ENCODE results near the gene CCNQ. TPM values are rescaled to one million over a fixed set of nuclear protein-coding genes. Genes with fewer than 3 reads are reported as not detected.

The CCNQ gene
- total RNA-seq: 10 to 100 TPM; 23.9 to 42.6 (median 39.7) TPM

- DNase-seq (ENCODE audit: low spot score in 2 of 2): no peak
- H3K27ac ChIP-seq: peak within 1 kb of the TSS; percentile 48 to 54
- intact Hi-C loops (cut with DNase I; ENCODE audit: low total_unique reads): no loop called here
- no peaks in the 10 kb centered on the region for H3K4me1 ChIP-seq
- no peaks in the 10 kb centered on the region for H3K36me3 ChIP-seq
- H3K27me3 ChIP-seq: peaks cover 0 to 57% of the 10 kb centered on the region in 2 donors
- peak within 1 kb of the TSS; percentile 59 to 86 (median 64) for H3K4me3 ChIP-seq
- H3K9me3 ChIP-seq: peaks cover 0 to 5% of the 10 kb centered on the region in 2 donors
- TF ChIP-seq CTCF (IDR thresholded peaks at IDR 0.05) (no peak), POLR2AphosphoS5 (IDR thresholded peaks at IDR 0.05) (no peak), POLR2A (IDR thresholded peaks at IDR 0.05) (no peak)
Observed at GRCh38 chrX:153598541-153599191, at the start of gene CCNQ. Gene CCNQ (minus strand): TSS chrX:153599139. CDS start chrX:153599073, 66 bp downstream.

GRCh38 chrX:153647461-153648357 lies 48.8 kb upstream of the CCNQ start:
- intact Hi-C loops (cut with DNase I; ENCODE audit: low total_unique reads): no loop called here
- TF ChIP-seq POLR2A (IDR thresholded peaks at IDR 0.05) (no peak), CTCF (IDR thresholded peaks at IDR 0.05) (no peak), POLR2AphosphoS5 (IDR thresholded peaks at IDR 0.05) (no peak)
- Histone ChIP-seq H3K27ac (no peak overlapping the region), H3K4me1 (no peaks in the 10 kb centered on the region), H3K27me3 (peaks cover 0 to 86% of the 10 kb centered on the region in 2 donors), H3K4me3 (peak overlapping the region in 2 of 3 donors; percentile 32 to 58), H3K36me3 (no peaks in the 10 kb centered on the region), H3K9me3 (no peaks in the 10 kb centered on the region)
- DNase-seq (ENCODE audit: low spot score in 2 of 2): peak in 1 of 2 donors; percentile 7

- TF ChIP-seq POLR2A (IDR thresholded peaks at IDR 0.05) (no peak), CTCF (IDR thresholded peaks at IDR 0.05) (no peak), POLR2AphosphoS5 (IDR thresholded peaks at IDR 0.05) (no peak)
- H3K36me3 ChIP-seq: no peaks in the 10 kb centered on the region
- no peaks in the 10 kb centered on the region for H3K9me3 ChIP-seq
- H3K27me3 ChIP-seq: peaks cover 0 to 93% of the 10 kb centered on the region in 2 donors
- H3K4me1 ChIP-seq: no peaks in the 10 kb centered on the region
- H3K4me3 ChIP-seq: peak within 1 kb of the TSS in 2 of 3 donors; percentile 32 to 58
- intact Hi-C loops (cut with DNase I; ENCODE audit: low total_unique reads): no loop called here
- DNase-seq (ENCODE audit: low spot score in 2 of 2): no peak
- H3K27ac ChIP-seq: no peak within 1 kb of the TSS
Observed at GRCh38 chrX:153646620-153647373, 47.9 kb upstream of the CCNQ start, which contains the start of gene DUSP9. Gene DUSP9 (plus strand): TSS chrX:153647203. CDS start chrX:153647954, 751 bp downstream.

- Histone ChIP-seq H3K27ac (no peak overlapping the region), H3K4me1 (no peaks in the 10 kb centered on the region), H3K27me3 (peaks cover 0 to 93% of the 10 kb centered on the region in 2 donors), H3K9me3 (no peaks in the 10 kb centered on the region), H3K4me3 (no peak overlapping the region), H3K36me3 (no peaks in the 10 kb centered on the region)
- intact Hi-C loops (cut with DNase I; ENCODE audit: low total_unique reads): no loop called here
- TF ChIP-seq POLR2A (IDR thresholded peaks at IDR 0.05) (no peak), POLR2AphosphoS5 (IDR thresholded peaks at IDR 0.05) (no peak), CTCF (IDR thresholded peaks at IDR 0.05) (no peak)
- no peak for DNase-seq (ENCODE audit: low spot score in 2 of 2)
Observed at GRCh38 chrX:153645921-153646488, 47.1 kb upstream of the CCNQ start.
